HEK293 (cell line): Measurements from ENCODE around the gene FBXO17.

Source experiments
- EGR2 ChIP-seq: fragments of 450-650 bp; formaldehyde crosslinking; IDR thresholded peaks from 2 replicates; pipeline ENCODE4 v1.5.1; 2016; ENCODE audit warnings: low read depth, missing biosample characterization, missing genetic modification characterization
- GLIS1 ChIP-seq: fragments of 450-650 bp; formaldehyde crosslinking; IDR thresholded peaks from 2 replicates; pipeline ENCODE4 v1.5.1; 2016; ENCODE audit warnings: missing biosample characterization, missing genetic modification characterization
- IKZF3 ChIP-seq: fragments of 450-650 bp; IDR thresholded peaks from 2 replicates; pipeline ENCODE4 v1.5.0; 2018; ENCODE audit warnings: missing biosample characterization, mild to moderate bottlenecking, missing genetic modification characterization, moderate library complexity
- MZF1 ChIP-seq: fragments of 450-650 bp; formaldehyde crosslinking; IDR thresholded peaks from 2 replicates; pipeline ENCODE4 v1.5.1; 2017; ENCODE audit warnings: missing biosample characterization, missing genetic modification characterization, borderline replicate concordance
- SP2 ChIP-seq: fragments of 450-650 bp; formaldehyde crosslinking; IDR thresholded peaks from 2 replicates; pipeline ENCODE4 v1.5.1; 2016; ENCODE audit warnings: missing biosample characterization, missing genetic modification characterization
- ZEB2 ChIP-seq: fragments of 450-650 bp; formaldehyde crosslinking; IDR thresholded peaks from 2 replicates; pipeline ENCODE4 v1.5.1; 2016; ENCODE audit warnings: missing biosample characterization, missing genetic modification characterization
- ZFHX2 ChIP-seq: fragments of 450-650 bp; formaldehyde crosslinking; conservative IDR thresholded peaks from 2 replicates; pipeline ENCODE4 v1.5.1; 2016; ENCODE audit warnings: missing biosample characterization, missing genetic modification characterization
- ZIC2 ChIP-seq: fragments of 450-650 bp; formaldehyde crosslinking; IDR thresholded peaks from 2 replicates; pipeline ENCODE4 v1.5.1; 2016; ENCODE audit warnings: missing biosample characterization, missing genetic modification characterization
- ZNF133 ChIP-seq: fragments of 450-650 bp; formaldehyde crosslinking; IDR thresholded peaks from 2 replicates; pipeline ENCODE4 v1.5.1; 2016; ENCODE audit warnings: missing biosample characterization, missing genetic modification characterization
- ZNF157 ChIP-seq: fragments of 450-650 bp; formaldehyde crosslinking; IDR thresholded peaks from 2 replicates; pipeline ENCODE4 v1.5.1; 2016; ENCODE audit warnings: missing biosample characterization, missing genetic modification characterization
- ZNF16 ChIP-seq: fragments of 450-650 bp; formaldehyde crosslinking; IDR thresholded peaks from 2 replicates; pipeline ENCODE4 v1.5.1; 2016; ENCODE audit warnings: low read depth, missing biosample characterization, missing genetic modification characterization
- ZNF335 ChIP-seq: fragments of 450-650 bp; formaldehyde crosslinking; conservative IDR thresholded peaks from 2 replicates; pipeline ENCODE4 v1.5.1; 2016; ENCODE audit warnings: missing biosample characterization, missing genetic modification characterization
- ZNF350 ChIP-seq: fragments of 450-650 bp; formaldehyde crosslinking; IDR thresholded peaks from 2 replicates; pipeline ENCODE4 v1.5.0; 2017; ENCODE audit warnings: missing biosample characterization, mild to moderate bottlenecking, missing genetic modification characterization
- ZNF433 ChIP-seq: fragments of 450-650 bp; formaldehyde crosslinking; IDR thresholded peaks from 2 replicates; pipeline ENCODE4 v1.5.1; 2016; ENCODE audit warnings: missing biosample characterization, missing genetic modification characterization, low read depth
- ZNF501 ChIP-seq: fragments of 450-650 bp; formaldehyde crosslinking; IDR thresholded peaks from 2 replicates; pipeline ENCODE4 v1.5.1; 2016; ENCODE audit warnings: missing biosample characterization, missing genetic modification characterization
- ZNF548 ChIP-seq: fragments of 450-650 bp; formaldehyde crosslinking; IDR thresholded peaks from 2 replicates; pipeline ENCODE4 v1.5.1; 2016; ENCODE audit warnings: missing biosample characterization, missing genetic modification characterization
- ZNF701 ChIP-seq: fragments of 450-650 bp; formaldehyde crosslinking; IDR thresholded peaks from 2 replicates; pipeline ENCODE4 v1.5.1; 2016; ENCODE audit warnings: missing biosample characterization, missing genetic modification characterization
- ZNF768 ChIP-seq: fragments of 450-650 bp; formaldehyde crosslinking; IDR thresholded peaks from 2 replicates; pipeline ENCODE4 v1.5.1; 2018; ENCODE audit warnings: missing biosample characterization, mild to moderate bottlenecking, missing genetic modification characterization
- ZNF843 ChIP-seq: fragments of 450-650 bp; formaldehyde crosslinking; IDR thresholded peaks from 2 replicates; pipeline ENCODE4 v1.5.1; 2016; ENCODE audit warnings: missing biosample characterization, missing genetic modification characterization
- ZSCAN30 ChIP-seq: fragments of 450-650 bp; IDR thresholded peaks from 2 replicates; pipeline ENCODE4 v1.5.1; 2018; ENCODE audit warnings: missing biosample characterization, mild to moderate bottlenecking, missing genetic modification characterization, moderate library complexity
- TF ChIP-seq, protein P1 (sequence below): fragments of 450-650 bp; formaldehyde crosslinking; IDR thresholded peaks from 2 replicates; pipeline ENCODE4 v1.5.1; 2016; ENCODE audit warnings: missing biosample characterization, missing genetic modification characterization
- TF ChIP-seq, protein P2 (sequence below): fragments of 450-650 bp; formaldehyde crosslinking; conservative IDR thresholded peaks from 2 replicates; pipeline ENCODE4 v1.5.1; 2016; ENCODE audit warnings: low read depth, missing biosample characterization, missing genetic modification characterization
- TF ChIP-seq, protein P3 (sequence below): fragments of 450-650 bp; formaldehyde crosslinking; IDR thresholded peaks from 2 replicates; pipeline ENCODE4 v1.5.1; 2016; ENCODE audit warnings: missing biosample characterization, missing genetic modification characterization
- TF ChIP-seq, protein P4 (sequence below): fragments of 450-650 bp; formaldehyde crosslinking; IDR thresholded peaks from 2 replicates; pipeline ENCODE4 v1.5.1; 2016; ENCODE audit warnings: missing biosample characterization, missing genetic modification characterization
- TF ChIP-seq, protein P5 (sequence below): fragments of 450-650 bp; formaldehyde crosslinking; IDR thresholded peaks from 2 replicates; pipeline ENCODE4 v1.5.1; 2016; ENCODE audit warnings: missing biosample characterization, missing genetic modification characterization
- TF ChIP-seq, protein P6 (sequence below): fragments of 450-650 bp; formaldehyde crosslinking; IDR thresholded peaks from 2 replicates; pipeline ENCODE4 v1.5.1; 2017; ENCODE audit warnings: missing biosample characterization, missing genetic modification characterization

FBXO17 gene

DNA sequence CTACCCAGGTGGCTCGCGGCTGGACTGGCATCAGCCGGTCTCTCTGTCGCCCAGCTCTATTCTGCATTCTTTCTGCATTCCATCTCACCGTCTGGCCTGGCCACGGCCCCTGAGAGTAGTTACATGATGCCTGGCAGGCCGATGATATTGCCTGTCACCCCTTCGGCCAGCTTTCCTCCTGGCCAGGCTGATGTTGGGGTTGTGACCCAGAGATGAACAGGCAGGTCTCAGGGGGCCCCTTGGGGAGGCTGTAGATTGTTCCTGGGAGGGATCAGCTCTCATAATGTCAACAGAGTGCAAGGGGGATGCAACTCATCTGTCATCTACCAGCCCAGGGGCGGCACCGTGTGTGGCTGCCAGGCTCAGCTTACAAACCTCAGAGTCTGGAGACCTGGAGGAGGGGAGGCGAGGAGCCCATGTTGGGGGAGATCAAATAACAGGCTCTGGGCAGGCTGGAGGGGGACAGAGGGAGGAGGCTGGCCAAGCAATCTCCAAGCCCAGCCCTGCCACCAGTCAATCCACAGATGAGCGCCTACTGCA, 13.6 kb upstream of the FBXO17 start (continued):
- TF ChIP-seq, protein P1, sequence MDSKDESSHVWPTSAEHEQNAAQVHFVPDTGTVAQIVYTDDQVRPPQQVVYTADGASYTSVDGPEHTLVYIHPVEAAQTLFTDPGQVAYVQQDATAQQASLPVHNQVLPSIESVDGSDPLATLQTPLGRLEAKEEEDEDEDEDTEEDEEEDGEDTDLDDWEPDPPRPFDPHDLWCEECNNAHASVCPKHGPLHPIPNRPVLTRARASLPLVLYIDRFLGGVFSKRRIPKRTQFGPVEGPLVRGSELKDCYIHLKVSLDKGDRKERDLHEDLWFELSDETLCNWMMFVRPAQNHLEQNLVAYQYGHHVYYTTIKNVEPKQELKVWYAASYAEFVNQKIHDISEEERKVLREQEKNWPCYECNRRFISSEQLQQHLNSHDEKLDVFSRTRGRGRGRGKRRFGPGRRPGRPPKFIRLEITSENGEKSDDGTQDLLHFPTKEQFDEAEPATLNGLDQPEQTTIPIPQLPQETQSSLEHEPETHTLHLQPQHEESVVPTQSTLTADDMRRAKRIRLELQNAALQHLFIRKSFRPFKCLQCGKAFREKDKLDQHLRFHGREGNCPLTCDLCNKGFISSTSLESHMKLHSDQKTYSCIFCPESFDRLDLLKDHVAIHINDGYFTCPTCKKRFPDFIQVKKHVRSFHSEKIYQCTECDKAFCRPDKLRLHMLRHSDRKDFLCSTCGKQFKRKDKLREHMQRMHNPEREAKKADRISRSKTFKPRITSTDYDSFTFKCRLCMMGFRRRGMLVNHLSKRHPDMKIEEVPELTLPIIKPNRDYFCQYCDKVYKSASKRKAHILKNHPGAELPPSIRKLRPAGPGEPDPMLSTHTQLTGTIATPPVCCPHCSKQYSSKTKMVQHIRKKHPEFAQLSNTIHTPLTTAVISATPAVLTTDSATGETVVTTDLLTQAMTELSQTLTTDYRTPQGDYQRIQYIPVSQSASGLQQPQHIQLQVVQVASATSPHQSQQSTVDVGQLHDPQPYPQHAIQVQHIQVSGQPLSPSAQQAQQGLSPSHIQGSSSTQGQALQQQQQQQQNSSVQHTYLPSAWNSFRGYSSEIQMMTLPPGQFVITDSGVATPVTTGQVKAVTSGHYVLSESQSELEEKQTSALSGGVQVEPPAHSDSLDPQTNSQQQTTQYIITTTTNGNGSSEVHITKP (tag by site-specific recombination) = peak; percentile 89
- TF ChIP-seq, protein P2, sequence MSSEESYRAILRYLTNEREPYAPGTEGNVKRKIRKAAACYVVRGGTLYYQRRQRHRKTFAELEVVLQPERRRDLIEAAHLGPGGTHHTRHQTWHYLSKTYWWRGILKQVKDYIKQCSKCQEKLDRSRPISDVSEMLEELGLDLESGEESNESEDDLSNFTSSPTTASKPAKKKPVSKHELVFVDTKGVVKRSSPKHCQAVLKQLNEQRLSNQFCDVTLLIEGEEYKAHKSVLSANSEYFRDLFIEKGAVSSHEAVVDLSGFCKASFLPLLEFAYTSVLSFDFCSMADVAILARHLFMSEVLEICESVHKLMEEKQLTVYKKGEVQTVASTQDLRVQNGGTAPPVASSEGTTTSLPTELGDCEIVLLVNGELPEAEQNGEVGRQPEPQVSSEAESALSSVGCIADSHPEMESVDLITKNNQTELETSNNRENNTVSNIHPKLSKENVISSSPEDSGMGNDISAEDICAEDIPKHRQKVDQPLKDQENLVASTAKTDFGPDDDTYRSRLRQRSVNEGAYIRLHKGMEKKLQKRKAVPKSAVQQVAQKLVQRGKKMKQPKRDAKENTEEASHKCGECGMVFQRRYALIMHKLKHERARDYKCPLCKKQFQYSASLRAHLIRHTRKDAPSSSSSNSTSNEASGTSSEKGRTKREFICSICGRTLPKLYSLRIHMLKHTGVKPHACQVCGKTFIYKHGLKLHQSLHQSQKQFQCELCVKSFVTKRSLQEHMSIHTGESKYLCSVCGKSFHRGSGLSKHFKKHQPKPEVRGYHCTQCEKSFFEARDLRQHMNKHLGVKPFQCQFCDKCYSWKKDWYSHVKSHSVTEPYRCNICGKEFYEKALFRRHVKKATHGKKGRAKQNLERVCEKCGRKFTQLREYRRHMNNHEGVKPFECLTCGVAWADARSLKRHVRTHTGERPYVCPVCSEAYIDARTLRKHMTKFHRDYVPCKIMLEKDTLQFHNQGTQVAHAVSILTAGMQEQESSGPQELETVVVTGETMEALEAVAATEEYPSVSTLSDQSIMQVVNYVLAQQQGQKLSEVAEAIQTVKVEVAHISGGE (tag by site-specific recombination) = no peak
- no peak for TF ChIP-seq ZNF133 (tag by site-specific recombination)
- peak; percentile 100 for TF ChIP-seq ZNF335 (tag by site-specific recombination)
- peak; percentile 64 for TF ChIP-seq ZNF843 (tag by site-specific recombination)
- no peak for TF ChIP-seq ZNF157
- TF ChIP-seq ZNF16 (tag by site-specific recombination) = no peak
- TF ChIP-seq IKZF3 = peak; percentile 33; the same call in 1 of the 2 replicates
- TF ChIP-seq ZEB2 (tag by site-specific recombination) = peak; percentile 94
- TF ChIP-seq, protein P3, sequence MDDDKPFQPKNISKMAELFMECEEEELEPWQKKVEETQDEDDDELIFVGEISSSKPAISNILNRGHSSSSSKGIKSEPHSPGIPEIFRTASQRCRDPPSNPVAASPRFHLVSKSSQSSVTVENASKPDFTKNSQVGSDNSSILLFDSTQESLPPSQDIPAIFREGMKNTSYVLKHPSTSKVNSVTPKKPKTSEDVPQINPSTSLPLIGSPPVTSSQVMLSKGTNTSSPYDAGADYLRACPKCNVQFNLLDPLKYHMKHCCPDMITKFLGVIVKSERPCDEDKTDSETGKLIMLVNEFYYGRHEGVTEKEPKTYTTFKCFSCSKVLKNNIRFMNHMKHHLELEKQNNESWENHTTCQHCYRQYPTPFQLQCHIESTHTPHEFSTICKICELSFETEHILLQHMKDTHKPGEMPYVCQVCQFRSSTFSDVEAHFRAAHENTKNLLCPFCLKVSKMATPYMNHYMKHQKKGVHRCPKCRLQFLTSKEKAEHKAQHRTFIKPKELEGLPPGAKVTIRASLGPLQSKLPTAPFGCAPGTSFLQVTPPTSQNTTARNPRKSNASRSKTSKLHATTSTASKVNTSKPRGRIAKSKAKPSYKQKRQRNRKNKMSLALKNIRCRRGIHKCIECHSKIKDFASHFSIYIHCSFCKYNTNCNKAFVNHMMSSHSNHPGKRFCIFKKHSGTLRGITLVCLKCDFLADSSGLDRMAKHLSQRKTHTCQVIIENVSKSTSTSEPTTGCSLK (tag by site-specific recombination) = no peak
- TF ChIP-seq ZNF701 (tag by site-specific recombination) = no peak
- peak; percentile 100 for TF ChIP-seq GLIS1
- TF ChIP-seq, protein P4, sequence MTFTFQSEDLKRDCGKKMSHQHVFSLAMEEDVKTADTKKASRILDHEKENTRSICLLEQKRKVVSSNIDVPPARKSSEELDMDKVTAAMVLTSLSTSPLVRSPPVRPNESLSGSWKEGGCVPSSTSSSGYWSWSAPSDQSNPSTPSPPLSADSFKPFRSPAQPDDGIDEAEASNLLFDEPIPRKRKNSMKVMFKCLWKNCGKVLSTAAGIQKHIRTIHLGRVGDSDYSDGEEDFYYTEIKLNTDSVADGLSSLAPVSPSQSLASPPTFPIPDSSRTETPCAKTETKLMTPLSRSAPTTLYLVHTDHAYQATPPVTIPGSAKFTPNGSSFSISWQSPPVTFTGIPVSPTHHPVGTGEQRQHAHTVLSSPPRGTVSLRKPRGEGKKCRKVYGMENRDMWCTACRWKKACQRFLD (tag by site-specific recombination) = no peak
- TF ChIP-seq SP2 = peak; percentile 45
- peak; percentile 49 for TF ChIP-seq ZNF501 (tag by site-specific recombination)
- no peak for TF ChIP-seq ZNF433 (tag by site-specific recombination)
- peak; percentile 100 for TF ChIP-seq MZF1 (tag by site-specific recombination)
- TF ChIP-seq, protein P5, sequence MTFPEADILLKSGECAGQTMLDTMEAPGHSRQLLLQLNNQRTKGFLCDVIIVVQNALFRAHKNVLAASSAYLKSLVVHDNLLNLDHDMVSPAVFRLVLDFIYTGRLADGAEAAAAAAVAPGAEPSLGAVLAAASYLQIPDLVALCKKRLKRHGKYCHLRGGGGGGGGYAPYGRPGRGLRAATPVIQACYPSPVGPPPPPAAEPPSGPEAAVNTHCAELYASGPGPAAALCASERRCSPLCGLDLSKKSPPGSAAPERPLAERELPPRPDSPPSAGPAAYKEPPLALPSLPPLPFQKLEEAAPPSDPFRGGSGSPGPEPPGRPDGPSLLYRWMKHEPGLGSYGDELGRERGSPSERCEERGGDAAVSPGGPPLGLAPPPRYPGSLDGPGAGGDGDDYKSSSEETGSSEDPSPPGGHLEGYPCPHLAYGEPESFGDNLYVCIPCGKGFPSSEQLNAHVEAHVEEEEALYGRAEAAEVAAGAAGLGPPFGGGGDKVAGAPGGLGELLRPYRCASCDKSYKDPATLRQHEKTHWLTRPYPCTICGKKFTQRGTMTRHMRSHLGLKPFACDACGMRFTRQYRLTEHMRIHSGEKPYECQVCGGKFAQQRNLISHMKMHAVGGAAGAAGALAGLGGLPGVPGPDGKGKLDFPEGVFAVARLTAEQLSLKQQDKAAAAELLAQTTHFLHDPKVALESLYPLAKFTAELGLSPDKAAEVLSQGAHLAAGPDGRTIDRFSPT = 0 out of 2 replicates have a peak, but pooled peaks have one; percentile 67
- peak; percentile 83 for TF ChIP-seq ZSCAN30 (tag by site-specific recombination)
- TF ChIP-seq ZNF548 (tag by site-specific recombination) = no peak
- TF ChIP-seq ZNF350 (tag by site-specific recombination) = no peak
- TF ChIP-seq, protein P6, sequence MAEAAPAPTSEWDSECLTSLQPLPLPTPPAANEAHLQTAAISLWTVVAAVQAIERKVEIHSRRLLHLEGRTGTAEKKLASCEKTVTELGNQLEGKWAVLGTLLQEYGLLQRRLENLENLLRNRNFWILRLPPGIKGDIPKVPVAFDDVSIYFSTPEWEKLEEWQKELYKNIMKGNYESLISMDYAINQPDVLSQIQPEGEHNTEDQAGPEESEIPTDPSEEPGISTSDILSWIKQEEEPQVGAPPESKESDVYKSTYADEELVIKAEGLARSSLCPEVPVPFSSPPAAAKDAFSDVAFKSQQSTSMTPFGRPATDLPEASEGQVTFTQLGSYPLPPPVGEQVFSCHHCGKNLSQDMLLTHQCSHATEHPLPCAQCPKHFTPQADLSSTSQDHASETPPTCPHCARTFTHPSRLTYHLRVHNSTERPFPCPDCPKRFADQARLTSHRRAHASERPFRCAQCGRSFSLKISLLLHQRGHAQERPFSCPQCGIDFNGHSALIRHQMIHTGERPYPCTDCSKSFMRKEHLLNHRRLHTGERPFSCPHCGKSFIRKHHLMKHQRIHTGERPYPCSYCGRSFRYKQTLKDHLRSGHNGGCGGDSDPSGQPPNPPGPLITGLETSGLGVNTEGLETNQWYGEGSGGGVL = peak; percentile 97
- peak; percentile 74 for TF ChIP-seq ZIC2
- TF ChIP-seq ZNF768 (tag by site-specific recombination) = no peak
- no peak; the same call in 1 of the 2 replicates for TF ChIP-seq ZFHX2
- peak; percentile 38; the same call in 1 of the 2 replicates for TF ChIP-seq EGR2 (tag by site-specific recombination)
